A673 (cell line): ENCODE data around the gene SEC16A.

Source experiments
- CTCF ChIP-seq: fragments of 300-800, 200-600 bp; sonication (generic); conservative IDR thresholded peaks from 2 replicates; pipeline ENCODE4 v1.5.1; 2017; ENCODE audit warnings: low read depth, mild to moderate bottlenecking, antibody characterized with exemption, low read length, moderate library complexity, mixed read lengths
- EZH2 ChIP-seq: fragments of 200-600 bp; sonication (generic); IDR thresholded peaks from 2 replicates; pipeline ENCODE4 v1.6.1; 2017; ENCODE audit warnings: borderline replicate concordance, low read depth, mild to moderate bottlenecking, mixed read lengths, antibody characterized with exemption, low read length; ENCODE audit not compliant: poor library complexity, severe bottlenecking

GRCh38 chr9:136483589-136484152, 831 bp upstream of the SEC16A start:
- TF ChIP-seq CTCF (no peak), EZH2 (no peak)
